Activated CD4-positive, alpha-beta T cell treated with anti-CD3 and anti-CD28 coated beads for 24 hours (primary cell): ENCODE measurements around the gene DYRK2.

Source experiments
- DNase-seq, 2 donors: peaks; one replicate each; pipeline ENCODE4 v3.0.0-alpha.2; 2020; ENCODE audit warnings: low read depth in 2 of 2

The DYRK2 gene

DNA sequence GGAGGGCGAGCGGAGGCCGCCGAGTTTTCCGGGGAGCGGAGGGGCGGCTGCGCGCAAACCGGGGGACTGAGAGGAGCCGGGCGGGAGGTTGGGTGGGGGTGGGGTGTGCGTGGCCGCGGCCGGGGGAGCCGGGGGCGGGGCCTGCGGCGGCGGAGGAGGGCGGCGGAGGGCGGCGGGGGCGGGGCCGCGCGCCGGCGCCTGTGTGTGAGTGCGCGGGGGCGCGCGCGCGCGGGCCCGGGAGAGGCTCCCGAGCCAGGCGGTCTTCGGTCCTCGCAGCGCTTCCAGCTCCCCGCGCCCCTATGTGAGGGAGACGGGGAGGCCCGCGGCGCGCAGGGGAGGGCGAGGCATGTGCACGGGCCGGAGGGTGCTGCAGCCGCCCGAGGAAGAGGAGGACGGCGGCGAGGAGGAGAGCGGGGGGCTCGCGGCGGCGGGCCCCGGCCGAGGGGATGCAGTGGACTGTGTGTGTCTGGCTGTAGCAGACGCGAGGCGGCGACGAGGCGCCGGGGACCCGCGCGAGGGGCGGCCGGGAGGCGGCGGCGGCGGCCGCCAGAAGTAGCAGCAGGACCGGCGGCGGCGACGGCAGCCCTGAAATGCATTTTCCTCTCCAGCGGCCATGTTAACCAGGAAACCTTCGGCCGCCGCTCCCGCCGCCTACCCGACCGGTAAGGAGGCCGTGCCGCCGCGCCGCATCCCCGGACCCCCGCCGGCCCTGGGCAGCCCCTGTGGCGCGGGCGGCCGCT lies at the start of gene DYRK2:
TSS of gene DYRK2 (plus strand) at position 225 of the 740 bp plus-strand sequence. CDS start at position 614, 389 bp downstream.
- peak; percentile 58 for DNase-seq

DNA sequence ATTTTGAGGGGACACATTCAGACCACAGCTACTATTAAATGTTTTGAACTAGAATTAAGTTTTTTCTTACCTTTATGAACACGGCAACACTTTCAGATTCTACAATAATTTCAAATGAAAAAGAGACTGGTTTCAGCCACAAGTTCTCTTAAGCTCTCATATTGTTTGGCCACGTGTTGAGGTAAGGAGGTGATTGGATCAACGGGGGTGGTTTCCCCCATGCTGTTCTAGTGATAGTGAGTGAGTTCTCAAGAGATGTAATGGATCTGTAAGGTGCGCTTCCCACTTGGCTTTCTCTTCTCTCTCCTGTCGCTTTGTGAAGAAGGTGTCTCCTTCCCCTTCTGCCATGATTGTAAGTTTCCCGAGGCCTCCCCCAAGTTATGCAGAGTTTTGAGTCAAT lies 48.9 kb upstream of the DYRK2 start:
- DNase-seq: no peak

DNA sequence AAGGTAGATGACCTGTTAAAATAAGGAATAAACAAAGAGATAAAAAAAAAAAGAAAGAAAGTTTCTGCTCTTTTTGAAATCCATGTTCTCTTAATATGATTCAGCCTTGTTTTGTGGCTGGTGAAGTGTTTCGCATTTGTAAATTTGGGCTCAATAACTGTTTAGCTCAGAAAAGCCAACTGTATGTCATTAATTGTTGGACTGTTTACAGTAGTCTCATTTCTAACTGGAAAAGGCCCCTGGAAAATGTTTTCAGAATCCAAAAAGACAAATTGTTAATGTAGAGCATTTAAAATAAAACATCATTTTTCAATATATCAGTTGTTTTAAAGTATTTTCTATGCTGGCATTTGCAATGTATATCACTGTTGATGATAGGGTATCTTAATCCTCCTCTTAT lies 47.4 kb upstream of the DYRK2 start:
- no peak for DNase-seq

DNA sequence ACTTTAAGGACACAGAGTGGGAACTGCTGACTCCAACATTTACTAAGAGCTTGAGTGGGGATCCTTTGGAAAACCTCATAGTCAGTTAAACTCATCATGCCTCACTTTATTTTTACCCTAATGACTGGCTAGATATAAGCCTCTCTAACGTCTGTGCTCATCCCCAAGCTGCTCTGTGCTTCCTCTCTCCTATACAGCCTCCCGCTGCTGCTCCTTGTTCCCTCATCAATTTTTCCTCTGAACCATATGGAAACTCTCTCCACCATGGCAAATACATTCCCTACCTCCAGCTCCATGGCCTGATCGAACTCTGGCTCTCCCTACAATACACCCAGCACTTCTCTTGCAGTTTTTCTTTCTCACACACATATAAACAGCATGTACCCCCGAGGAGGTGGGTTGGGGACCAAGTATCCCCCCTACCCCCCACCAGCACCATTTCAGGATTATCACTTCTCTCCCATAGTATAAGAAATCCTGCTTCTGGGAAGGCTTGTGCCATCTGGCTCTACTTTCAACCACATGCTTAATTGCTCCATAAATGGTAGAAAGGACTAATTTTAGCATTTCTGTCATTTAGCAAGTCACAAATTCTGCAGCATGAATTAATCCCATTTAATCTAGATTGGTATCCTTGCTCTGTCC lies 39.2 kb upstream of the DYRK2 start:
- no peak for DNase-seq

DNA sequence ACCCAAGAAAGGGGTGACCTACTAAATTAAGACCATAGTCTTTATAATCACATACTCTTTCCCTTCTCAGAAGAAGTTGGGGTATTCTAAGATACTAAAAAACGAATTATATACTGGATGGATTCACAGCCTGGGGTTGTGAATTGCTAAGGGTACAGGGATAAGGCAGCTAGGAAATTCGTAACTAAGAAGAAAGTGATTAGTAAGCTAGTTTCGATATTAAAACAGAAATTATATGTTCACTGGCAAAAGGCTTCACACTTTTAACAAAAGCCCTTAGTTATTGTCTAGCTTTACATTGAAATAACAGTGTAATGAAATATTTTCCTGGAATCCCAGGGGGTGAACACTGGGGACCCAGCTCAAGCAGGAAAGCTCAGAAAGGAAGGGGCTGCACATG lies 35.5 kb upstream of the DYRK2 start:
- DNase-seq: no peak

DNA sequence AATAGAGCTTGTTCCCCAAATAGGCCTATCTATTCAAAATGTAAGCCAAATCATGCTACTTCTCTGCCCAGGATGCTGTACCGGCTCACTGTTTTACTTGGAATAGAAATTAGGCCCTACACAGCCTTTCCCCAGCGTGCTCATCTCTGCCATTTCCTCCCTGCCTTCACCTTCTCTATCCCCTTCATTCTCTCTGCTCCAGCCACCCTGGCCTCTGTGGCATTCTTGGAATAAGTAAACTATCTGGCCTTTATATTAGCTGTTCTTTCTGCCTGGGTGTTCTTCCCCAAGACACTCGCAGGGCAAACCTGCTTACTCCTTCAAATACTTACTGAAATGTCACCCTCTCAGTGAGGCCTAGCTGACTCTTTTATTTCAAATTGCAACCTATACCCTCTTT lies 30.9 kb upstream of the DYRK2 start:
- DNase-seq: no peak

DNA sequence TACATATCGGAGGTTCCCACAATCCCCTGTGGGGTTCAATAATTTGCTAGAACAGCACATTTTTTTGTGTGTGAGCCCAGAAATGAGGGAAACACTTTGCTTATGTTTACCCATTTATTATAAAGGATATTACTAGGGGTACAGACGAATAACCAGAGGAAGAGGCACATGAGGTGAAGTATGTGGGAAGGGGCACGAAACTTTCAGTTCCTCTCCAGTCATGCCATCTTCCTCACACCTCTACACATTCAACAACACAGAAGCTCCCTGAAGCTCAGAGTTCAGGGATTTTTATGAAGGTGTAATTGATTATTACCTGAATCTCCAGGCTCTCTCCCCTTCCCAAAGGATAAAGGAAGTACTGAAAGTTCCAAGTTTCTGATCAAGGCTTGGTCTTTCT lies 30.2 kb upstream of the DYRK2 start:
- no peak for DNase-seq

DNA sequence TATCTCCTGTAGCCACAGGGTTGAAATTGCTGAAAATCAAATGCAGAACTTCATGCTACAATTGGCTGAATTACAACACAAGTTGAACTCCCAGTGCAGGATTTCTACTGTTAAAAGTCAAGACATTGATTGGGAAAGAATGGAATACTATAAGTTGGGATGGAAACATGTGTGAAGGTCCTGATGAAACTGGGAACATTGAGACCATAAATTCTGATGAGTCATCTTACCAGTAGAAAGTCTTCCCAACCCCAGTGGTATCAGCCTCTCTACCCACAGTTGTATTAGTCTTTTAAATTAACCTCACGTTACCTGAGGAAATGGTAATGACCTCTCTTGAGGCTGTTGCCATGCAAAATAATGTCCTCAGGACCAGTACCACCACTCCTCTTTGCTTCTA lies 27.4 kb upstream of the DYRK2 start:
- no peak for DNase-seq

DNA sequence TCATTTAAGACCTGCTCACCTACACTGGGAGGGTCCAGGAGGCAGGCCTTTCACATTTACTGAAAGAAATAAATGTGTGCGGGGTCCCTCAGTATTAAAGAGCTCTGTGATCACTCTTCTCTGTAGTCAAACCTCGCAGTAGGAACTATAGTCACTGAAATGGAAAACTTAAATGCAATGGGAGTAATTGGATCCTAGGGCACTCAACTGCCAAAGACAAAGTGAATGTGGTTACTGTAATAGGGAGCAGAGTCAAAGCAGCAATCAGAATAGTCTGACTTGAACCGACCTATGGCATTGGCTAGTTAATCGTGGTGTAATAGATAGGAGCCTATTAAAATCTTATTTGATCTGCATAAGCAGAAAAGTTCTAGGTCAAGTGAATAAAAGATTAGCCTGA lies 26.6 kb upstream of the DYRK2 start:
- DNase-seq: no peak

DNA sequence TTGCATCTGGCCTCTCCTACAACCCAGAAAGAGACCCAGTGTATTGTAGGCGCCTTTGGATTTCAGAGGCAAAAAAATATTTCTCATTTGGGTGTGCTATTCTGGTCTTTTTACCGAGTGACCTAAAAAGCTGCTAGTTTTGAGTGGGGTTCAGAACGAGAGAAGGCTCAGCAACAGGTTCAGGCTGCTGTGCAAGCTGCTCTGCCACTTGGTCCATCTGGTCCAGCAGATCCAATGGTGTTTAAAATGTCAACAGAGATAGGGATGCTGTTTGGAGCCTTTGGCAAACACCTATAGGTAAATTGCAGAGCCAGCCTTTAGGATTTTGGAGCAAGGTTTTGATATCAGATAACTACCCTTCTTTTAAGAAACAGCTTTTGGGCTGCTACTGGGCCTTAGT lies 25.3 kb upstream of the DYRK2 start:
- no peak for DNase-seq

DNA sequence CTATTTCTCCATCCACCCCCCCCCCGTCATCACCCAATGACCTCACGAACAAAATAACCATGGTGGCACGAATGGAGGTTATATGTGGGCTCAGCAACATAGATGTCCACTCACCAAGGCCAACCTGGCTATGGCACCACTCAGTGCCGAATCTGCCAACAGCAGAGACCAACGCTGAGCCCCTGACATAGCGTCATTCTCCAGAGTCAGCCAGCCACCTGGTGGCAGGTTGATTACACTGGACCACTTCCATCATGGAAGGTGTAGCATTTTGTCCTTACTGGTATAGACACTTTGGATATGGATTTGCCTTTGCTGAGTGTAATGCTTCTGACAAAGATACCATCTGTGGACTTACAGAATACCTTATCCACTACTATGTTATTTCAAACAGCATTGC lies 24.2 kb upstream of the DYRK2 start:
- DNase-seq: no peak

DNA sequence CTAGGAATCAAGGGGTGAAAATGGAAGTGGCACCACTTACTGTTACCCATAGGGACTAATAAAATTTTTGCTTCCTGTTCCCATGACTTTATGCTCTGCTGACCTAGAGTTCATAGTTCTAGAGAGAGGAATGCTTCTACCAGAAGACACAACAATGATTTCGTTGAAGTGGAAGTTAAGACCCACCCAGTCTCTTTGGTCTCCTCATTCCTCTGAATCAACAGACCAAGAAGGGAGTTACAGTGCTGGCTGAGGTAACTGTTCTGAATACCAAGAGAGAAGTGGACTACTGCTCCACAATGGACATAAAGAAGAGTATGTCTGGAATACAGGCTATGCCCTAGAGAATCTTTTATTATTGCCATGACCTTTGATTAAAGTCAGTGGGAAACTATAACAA lies 23.5 kb upstream of the DYRK2 start:
- DNase-seq: no peak

DNA sequence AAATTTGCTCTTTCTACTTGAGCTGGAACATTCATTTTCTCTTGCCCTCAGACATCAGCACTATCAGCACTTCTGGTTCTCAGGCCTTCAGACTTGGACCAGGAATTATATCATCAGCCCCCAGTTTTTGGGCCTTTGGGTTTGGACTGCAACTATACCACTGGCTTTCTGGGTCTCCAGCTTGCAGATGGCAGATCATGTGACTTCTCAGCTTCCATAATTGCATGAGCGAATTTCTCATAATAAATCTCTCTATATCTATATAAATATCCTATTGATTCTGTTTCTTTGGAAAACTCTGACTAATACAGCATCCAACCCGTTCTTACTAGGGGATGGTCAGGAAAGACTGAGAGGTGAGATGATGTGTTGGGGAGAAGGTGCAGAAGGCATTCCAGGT lies 22.4 kb upstream of the DYRK2 start:
- no peak for DNase-seq

DNA sequence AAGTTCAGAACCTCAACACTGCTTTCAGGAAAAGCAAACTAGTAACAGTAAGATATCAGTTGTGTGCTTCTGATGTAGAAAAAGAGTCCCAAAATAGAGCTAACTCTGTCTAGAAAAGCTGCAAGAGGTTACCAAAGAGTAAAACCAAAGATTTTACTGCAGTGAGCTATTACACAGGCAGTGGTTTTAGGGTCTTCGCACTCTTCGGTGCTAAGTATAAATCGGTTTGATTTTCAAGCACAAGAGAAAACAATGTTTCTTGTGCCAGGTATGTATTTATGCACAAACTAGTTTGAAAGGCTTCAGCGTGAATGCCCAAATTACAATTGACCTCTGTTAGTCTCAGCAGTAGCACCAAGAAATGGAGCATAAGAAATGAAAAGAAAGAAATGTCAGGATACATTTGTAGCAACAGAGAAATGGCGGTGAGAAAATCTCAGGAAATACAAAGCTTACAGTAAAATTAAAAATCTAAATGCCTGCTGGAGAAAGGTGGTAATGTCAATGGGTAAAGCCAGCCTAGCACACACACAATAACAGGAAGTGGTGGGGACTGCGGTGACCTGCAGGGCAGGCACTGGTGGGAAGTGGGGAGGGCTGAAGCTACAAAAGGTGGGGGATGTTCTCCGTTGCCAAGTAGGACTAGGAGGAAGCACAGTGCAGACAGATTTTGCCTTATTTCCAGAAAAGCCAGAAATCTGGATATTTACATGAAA lies 18.0 kb upstream of the DYRK2 start:
- peak; percentile 49 to 51 for DNase-seq

DNA sequence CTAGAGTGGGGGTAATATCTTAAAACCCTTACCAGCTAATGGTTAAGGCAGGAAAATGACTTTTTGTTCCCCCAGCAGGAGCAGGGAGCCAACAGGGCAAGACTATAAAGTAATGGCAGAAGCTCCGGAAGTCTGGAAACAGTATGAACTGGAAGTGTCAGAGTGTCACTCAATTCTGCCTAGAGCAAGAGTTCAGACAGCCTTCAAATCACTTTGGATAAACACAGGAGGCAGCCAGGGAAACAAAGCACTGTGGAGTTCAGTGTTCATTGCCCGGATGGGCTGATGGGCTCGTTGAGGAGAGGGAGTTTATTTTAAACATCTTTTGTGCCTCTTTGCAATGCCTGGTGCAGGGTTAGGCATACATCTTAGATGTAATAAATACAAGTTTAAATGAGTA lies 16.5 kb upstream of the DYRK2 start:
- no peak for DNase-seq

DNA sequence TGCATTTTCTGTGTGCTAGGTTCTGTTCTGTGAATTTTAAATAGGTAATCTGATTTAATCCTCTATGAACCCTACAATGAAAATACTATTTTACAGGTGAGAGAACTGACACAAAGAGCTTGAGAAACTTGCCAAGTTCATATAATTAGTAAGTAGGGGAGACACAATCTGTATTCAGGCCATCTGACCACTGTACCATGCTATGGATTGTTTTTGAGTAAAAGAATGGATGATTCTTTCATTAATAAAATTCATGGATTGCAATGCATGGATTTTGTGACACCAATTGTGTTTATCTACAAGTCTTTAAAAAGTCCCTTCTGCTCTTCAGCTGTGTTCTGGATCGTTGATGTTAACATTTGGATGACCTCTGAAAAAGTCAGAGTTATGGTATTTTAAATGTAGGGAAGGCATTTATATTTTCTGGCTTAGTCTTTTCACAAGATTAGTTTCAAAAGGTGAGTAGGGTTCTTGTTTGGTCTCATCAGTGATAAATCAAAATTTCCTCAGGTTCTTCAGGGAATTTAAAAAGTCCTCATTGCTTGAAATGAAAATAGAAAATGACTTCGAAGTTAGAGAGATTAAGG lies 15.4 kb upstream of the DYRK2 start:
- DNase-seq: no peak

DNA sequence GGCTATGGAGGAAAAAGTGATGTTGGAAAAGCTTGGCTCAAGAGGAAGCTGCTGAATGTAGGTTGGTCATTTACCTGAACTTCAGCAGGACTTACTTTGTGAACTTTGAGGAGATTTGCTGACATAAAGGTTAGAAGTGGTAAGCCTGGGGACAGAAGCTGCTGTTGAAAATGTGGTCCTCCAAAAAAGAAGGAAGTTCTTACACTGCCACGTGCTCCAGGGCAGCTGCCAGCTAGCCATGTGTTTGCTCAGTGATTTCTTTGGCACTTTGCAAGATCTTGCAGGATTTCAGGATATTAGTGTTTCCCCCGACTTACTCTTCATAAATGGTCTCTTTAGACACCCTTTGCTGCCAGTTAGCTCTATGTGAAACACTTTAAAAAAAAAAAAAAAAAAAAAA lies 14.8 kb upstream of the DYRK2 start:
- no peak for DNase-seq

DNA sequence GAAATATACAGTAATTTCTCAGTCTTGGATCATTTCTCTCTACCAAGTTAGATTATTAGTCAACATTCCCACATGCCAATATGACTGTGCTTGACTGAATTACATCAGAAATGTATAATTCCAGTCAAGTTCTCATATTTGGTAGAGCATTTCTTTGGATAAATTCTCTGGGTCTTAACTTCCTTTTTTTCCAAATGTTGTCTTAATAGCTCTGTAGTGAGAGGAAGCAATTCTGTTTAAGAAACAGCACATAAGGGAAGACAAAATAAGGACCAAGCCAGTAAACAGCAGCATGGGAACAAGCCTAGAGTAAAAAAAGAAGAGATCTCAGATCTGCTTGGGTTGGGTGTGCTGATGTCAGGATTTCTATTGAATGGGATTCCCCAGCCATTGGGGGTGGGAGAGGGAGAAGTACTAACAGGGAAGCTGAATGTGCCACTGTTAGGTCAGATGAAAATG lies 14.2 kb upstream of the DYRK2 start:
- DNase-seq: no peak

DNA sequence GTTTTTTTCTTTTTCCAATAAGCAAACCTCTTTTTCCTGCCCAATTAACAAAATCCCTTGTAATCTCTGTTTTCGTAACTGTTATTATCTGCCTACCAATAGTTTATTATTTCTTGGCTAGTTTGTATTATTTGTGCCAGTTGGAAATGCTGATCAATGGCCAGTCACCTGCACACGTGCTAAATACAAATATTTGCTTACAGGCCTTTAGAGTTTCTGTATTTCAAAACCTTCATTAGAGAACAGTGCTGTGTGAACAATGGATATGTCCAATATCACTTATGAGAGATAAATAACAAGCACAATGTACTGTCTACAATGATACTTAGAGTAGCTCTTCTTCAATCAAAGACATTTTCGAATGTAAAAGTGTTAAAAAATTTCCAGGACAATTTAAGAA lies 10.8 kb upstream of the DYRK2 start:
- DNase-seq: no peak

DNA sequence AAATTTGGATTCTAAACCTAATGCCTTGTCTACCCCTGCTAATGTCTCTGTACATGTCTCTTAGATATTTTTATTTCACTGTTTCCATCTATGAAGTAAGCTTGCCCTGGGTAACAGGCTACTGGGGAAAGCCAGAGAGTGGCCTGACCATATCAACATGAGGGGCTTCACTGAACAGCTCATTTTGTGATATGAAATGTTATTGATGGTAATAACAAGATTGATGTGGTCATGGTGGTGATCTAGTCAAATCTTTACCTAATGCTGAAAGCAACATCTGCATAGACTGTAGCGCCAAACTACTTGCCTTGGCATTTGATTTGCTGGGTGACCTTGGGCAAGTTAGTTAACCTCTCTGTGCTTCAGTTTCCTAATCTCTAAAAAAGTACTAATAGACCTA lies 9.9 kb upstream of the DYRK2 start:
- no peak for DNase-seq

DNA sequence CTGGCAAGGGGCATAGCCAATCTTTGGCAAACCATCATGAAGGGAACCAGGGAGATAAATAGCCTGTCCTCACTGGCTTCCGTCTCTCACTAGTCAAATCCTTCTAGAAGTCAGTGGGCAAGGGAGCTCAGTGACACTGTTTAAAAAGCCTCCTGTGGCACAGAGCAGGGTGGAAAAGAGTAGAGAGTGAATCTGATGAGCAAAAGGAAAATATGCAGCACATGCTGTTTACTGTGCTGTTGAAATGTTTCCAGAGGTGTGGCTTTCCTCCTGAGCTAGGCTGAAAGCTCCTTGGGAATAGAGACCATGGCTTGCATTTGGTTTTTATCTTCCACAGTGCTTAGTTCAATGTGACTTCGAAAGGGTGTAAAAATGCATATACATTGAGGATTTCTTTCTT lies 7.7 kb upstream of the DYRK2 start:
- DNase-seq: no peak

DNA sequence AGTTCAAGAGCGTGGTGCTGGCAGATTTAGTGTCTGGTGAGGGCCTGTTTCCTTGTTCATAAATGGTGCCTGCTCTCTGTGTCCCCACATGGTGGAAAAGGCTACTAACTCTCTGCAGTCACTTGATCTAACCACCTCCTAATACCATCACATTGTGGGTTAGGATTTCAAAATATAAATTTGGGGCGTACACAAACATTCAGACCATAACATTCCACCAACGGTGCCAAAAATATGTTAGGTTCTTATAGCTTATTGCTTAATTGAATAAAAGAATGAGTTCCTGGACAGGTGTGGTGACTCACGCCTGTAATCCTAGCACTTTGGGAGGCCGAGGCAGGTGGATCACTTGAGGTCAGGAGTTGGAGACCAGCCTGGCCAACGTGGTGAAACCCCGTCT lies 3.4 kb upstream of the DYRK2 start:
- DNase-seq: no peak

DNA sequence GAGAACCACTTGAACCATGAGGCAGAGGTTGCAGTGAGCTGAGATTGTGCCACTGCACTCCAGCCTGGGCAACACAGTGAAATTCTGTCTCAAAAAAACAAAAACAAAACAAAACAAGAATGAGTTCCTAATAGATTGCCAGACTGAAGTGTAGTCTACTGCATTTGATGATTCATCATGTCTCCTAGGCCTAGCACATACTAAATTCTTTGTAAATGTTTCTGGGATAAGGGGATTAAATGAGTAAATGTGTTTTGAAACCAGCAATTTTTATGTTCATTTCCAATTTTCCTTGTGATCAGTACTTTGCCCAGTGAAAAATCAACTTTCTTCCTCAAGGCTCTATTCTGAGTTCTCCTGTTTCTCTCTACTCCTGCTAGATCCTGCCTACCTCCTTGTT lies 2.9 kb upstream of the DYRK2 start:
- DNase-seq: no peak
